Cardiac fibroblast (primary cell): ENCODE results near the gene ZBTB44.
"Not testable (repeated sequence)": the region's sequence is repeated elsewhere in the genome, so short reads cannot be mapped to it uniquely, and the experiment has no call there.

Experiments used
- DNase-seq, 2 donors: peaks; one replicate each; pipeline versions ENCODE4 v3.0.0 to v3.0.0-alpha.2; 2010; ENCODE audit warnings: low read depth in 2 of 2
- H3K4me3 ChIP-seq, 2 donors: replicated peaks in 1 of 2; 1 replicate in 1 of 2; 2 replicates in 1 of 2; pipeline ENCODE4 v1.5.1; 2011; ENCODE audit warnings: low read depth in 2 of 2, low read length in 2 of 2, mild to moderate bottlenecking in 2 of 2, moderate library complexity in 1 of 2
- TF ChIP-seq, protein P1 (sequence below): IDR thresholded peaks from one replicate; pipeline ENCODE4 v1.5.1; 2011; ENCODE audit warnings: low read depth, mild to moderate bottlenecking, low read length, inconsistent platforms

ZBTB44 gene

GRCh38 chr11:130198292-130198691 lies 116.4 kb downstream of the ZBTB44 start:
- TF ChIP-seq, protein P1, sequence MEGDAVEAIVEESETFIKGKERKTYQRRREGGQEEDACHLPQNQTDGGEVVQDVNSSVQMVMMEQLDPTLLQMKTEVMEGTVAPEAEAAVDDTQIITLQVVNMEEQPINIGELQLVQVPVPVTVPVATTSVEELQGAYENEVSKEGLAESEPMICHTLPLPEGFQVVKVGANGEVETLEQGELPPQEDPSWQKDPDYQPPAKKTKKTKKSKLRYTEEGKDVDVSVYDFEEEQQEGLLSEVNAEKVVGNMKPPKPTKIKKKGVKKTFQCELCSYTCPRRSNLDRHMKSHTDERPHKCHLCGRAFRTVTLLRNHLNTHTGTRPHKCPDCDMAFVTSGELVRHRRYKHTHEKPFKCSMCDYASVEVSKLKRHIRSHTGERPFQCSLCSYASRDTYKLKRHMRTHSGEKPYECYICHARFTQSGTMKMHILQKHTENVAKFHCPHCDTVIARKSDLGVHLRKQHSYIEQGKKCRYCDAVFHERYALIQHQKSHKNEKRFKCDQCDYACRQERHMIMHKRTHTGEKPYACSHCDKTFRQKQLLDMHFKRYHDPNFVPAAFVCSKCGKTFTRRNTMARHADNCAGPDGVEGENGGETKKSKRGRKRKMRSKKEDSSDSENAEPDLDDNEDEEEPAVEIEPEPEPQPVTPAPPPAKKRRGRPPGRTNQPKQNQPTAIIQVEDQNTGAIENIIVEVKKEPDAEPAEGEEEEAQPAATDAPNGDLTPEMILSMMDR: no peak
- H3K4me3 ChIP-seq: no peak overlapping the region
- DNase-seq: no peak

GRCh38 chr11:130197386-130198035 lies 117.2 kb downstream of the ZBTB44 start:
- H3K4me3 ChIP-seq: no peak overlapping the region
- no peak for DNase-seq
- TF ChIP-seq, protein P1: no peak

DNA sequence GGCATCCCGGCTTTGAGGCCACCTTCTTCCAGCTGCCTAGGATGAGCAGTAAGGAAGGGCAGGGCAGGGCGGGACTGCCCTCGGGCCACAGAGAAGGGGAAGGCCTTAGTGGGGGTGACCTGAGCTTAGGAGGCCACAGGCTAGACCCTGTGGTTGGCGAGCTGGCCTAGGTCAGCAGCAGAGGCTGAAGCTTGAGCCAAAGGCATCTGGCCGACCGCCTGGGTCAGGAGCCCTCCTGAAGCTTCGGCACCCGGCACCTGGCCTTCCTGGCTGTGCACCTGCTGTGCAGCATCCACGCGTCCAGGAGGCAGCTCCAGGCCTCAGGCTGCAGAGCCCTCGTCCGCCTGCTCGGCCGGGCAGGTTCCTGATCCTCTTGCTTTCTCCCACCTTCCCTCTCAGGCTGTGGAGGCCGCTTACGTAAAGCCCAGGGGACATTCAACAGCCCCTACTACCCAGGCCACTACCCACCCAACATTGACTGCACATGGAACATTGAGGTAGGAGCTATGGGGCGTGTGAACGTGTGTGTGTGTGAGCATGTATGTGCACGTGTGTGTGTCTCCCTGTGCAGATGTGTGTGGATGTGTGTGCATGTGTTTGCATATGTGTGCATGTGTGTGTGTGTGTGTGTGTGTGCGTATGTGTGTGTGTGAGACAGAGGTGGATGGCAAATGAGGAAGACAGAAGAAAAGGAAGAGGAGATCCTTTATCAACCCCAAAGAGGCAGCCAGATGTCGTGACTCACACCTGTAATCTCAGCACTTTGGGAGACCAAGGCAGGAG lies 120.3 kb downstream of the ZBTB44 start:
- TF ChIP-seq, protein P1: no peak
- no peak for DNase-seq
- H3K4me3 ChIP-seq: no peak overlapping the region

DNA sequence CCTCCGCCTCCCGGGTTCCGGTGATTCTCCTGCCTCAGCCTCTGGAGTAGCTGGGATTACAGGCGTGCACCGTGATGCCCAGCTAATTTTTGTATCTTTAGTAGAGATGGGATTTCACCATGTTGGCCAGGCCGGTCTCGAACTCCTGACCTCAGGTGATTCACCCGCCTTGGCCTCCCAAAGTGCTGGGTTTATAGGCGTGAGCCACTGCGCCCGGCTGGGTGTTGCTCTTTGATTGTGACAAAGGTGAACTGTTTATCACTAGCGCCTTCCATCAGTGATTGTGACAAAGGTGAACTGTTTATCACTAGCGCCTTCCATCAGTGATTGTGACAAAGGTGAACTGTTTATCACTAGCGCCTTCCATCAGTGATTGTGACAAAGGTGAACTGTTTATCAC lies 121.2 kb downstream of the ZBTB44 start:
- not testable (repeated sequence) for H3K4me3 ChIP-seq, DNase-seq

DNA sequence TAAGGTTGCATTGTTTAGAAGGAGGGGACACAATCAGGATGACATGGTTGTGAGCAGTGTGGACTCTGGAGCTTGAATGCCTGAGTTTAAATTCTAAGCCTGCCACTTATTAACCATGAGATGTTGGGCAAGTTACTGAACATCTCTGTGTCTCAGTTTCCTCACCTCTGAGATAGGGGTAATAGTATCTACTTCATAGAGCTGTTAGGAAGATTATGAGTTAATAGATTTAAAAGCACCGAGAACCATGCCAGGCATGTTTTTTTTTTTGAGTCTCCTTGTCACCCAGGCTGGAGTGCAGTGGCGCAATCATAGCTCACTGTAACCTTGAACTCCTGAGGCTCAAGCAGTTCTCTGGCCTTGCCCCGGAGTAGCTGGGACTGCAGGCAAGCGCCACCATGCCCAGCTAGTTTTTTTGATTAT lies 121.9 kb downstream of the ZBTB44 start:
- no peak for DNase-seq
- TF ChIP-seq, protein P1: no peak
- no peak overlapping the region for H3K4me3 ChIP-seq

DNA sequence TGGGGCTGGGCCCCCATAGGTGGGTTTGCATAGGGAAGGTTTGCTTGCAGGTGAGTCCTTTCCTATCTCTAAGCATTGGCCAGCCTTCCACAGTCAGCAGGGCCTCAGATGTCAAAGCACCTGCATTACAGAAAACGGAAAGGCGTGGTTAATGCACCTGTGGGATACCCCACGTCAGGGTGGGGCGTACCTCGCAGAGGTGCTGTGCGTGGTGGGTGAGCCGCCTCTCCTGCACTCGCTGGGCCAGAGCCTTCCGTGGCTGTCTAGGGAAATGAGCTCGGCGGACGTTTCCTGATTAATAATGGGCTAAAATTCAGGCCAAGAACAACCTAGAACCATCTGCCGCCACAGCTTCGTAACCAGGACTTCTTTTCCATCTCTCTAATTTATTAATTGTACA lies 122.8 kb downstream of the ZBTB44 start:
- H3K4me3 ChIP-seq: no peak overlapping the region
- no peak for DNase-seq
- TF ChIP-seq, protein P1: no peak

- DNase-seq: no peak
- H3K4me3 ChIP-seq: no peak overlapping the region
- TF ChIP-seq, protein P1: no peak
Measured at GRCh38 chr11:130190371-130190881, 124.3 kb downstream of the ZBTB44 start.
